ENCODE results near the gene PACSIN2.

- no peak for TF ChIP-seq CTCF (IDR thresholded peaks at IDR 0.05)
- TF ChIP-seq POLR2A (IDR thresholded peaks at IDR 0.05), result no peak
Observed at GRCh38 chr22:42919199-42919598, 95.8 kb downstream of the PACSIN2 start.
